ENCODE measurements around the gene ERICH3.

ERICH3 gene

DNA sequence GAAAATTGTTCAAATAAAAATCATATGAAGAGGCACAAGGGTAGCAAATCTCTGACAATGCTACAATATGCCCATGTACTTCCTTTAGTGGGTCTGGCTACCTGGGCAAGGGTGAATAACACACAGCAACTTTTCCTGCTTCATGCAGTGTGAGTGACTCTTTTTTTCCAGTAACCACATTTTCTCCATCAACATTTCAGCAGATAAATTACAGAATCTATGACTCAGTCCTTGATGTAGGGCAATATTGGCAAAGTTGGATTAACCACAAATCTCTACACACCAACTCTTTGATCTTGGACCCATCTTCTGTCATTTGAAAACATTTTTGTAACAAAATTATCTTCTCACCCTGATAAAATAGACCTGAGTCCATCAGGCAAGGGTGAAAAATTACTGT, 31.7 kb downstream of the ERICH3 start:
- Histone ChIP-seq H3K36me3 (ENCODE audit: control insufficient read depth, insufficient read depth, low read length) (no peaks in the 10 kb centered on the region), H3K4me3 (replicated peaks; ENCODE audit: low read depth, low read length) (no peak overlapping the region), H3K27me3 (replicated peaks; ENCODE audit: control insufficient read depth, insufficient read depth, low read length) (no peaks in the 10 kb centered on the region)
- DNase-seq (ENCODE audit: extremely low read depth, insufficient read length): no peak
- TF ChIP-seq, protein P1, sequence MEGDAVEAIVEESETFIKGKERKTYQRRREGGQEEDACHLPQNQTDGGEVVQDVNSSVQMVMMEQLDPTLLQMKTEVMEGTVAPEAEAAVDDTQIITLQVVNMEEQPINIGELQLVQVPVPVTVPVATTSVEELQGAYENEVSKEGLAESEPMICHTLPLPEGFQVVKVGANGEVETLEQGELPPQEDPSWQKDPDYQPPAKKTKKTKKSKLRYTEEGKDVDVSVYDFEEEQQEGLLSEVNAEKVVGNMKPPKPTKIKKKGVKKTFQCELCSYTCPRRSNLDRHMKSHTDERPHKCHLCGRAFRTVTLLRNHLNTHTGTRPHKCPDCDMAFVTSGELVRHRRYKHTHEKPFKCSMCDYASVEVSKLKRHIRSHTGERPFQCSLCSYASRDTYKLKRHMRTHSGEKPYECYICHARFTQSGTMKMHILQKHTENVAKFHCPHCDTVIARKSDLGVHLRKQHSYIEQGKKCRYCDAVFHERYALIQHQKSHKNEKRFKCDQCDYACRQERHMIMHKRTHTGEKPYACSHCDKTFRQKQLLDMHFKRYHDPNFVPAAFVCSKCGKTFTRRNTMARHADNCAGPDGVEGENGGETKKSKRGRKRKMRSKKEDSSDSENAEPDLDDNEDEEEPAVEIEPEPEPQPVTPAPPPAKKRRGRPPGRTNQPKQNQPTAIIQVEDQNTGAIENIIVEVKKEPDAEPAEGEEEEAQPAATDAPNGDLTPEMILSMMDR (IDR thresholded peaks at IDR 0.05; ENCODE audit: insufficient read depth, low read length, poor library complexity, severe bottlenecking): no peak

DNA sequence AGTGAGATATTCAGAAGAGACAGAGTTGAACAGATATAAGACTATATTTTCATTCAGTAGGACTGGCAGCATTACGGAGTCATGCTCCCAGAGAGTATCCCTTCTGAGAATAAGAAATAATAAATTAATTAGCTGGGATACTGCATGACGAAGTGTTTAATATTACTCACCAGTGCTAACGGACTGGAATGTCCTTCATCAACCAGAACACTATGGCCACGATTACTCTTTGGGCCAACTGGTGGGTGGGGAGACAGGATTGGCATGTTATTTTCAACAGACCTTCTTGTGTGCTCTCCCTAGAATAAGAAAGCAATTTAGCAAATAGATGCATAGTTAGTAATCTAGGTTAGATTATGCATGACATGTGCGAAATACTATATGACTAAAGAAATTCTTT, 32.4 kb downstream of the ERICH3 start:
- Histone ChIP-seq H3K27me3 (replicated peaks; ENCODE audit: control insufficient read depth, insufficient read depth, low read length) (no peaks in the 10 kb centered on the region), H3K4me3 (replicated peaks; ENCODE audit: low read depth, low read length) (no peak overlapping the region), H3K36me3 (ENCODE audit: control insufficient read depth, insufficient read depth, low read length) (no peaks in the 10 kb centered on the region)
- TF ChIP-seq, protein P1 (IDR thresholded peaks at IDR 0.05; ENCODE audit: insufficient read depth, low read length, poor library complexity, severe bottlenecking): no peak
- no peak for DNase-seq (ENCODE audit: extremely low read depth, insufficient read length)

DNA sequence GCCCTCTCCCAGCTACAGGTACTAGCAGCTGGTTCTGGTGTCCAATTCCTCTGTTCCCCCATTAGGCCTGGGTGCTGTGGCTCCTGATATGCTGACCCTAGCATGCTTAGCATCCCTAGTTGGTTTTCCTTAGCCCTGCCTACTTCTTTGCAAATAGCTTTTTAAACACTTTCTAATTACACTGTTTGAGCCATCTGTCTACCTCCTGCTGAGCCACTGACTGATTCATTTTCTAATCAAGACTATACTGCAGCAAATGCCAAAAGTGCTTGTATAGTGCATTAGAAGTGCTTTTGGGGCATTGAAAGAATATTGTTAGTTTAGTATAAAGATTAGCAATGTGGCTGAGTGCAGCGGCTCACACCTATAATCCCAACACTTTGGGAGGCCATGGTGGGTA, 36.3 kb downstream of the ERICH3 start:
- TF ChIP-seq, protein P1 (IDR thresholded peaks at IDR 0.05; ENCODE audit: insufficient read depth, low read length, poor library complexity, severe bottlenecking): no peak
- no peak for DNase-seq (ENCODE audit: extremely low read depth, insufficient read length)
- H3K4me3 ChIP-seq (replicated peaks; ENCODE audit: low read depth, low read length): no peak overlapping the region
- H3K27me3 ChIP-seq (replicated peaks; ENCODE audit: control insufficient read depth, insufficient read depth, low read length): no peaks in the 10 kb centered on the region
- H3K36me3 ChIP-seq (ENCODE audit: control insufficient read depth, insufficient read depth, low read length): no peaks in the 10 kb centered on the region

DNA sequence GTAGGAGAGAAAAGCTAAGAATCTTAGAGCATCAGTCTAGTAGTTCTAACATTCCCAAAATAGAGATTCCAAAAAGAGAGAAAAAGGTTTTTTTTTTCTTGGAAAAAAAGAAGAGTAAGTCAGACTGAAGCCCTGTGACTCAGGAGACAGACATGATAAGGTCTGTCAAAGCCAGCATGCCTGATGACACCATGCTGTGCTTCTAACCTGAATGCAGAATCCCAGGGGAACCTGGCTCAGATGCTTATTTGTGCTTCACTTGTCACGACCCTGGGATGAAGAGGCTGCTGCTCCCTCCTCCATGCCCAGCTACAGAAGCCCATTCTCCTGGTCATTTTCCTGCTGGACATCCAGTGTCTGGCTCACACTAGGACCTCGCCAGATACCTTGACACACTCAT, 44.3 kb downstream of the ERICH3 start:
- no peak for DNase-seq (ENCODE audit: extremely low read depth, insufficient read length)
- TF ChIP-seq, protein P1 (IDR thresholded peaks at IDR 0.05; ENCODE audit: insufficient read depth, low read length, poor library complexity, severe bottlenecking): no peak
- H3K27me3 ChIP-seq (replicated peaks; ENCODE audit: control insufficient read depth, insufficient read depth, low read length): no peaks in the 10 kb centered on the region
- H3K36me3 ChIP-seq (ENCODE audit: control insufficient read depth, insufficient read depth, low read length): no peaks in the 10 kb centered on the region
- no peak overlapping the region for H3K4me3 ChIP-seq (replicated peaks; ENCODE audit: low read depth, low read length)

DNA sequence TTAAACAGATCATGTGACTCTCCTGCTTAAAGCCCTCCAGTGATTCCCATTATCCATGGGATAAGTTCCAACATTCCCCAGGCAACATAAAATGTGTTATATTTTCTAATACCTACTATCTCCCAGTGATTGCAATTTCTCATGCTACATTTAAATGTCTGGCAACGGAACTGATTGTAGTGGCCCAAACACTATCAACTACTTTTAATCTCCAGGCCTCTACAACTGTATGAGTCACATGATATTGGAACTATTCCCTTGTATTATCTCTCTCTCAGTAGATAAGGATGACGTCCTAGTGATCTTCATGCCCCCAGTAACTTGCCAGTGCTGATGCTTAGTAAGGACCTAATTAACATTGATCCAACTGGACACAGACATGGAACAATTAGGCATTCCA, 49.9 kb downstream of the ERICH3 start:
- DNase-seq (ENCODE audit: extremely low read depth, insufficient read length): no peak
- Histone ChIP-seq H3K27me3 (replicated peaks; ENCODE audit: control insufficient read depth, insufficient read depth, low read length) (no peaks in the 10 kb centered on the region), H3K4me3 (replicated peaks; ENCODE audit: low read depth, low read length) (no peak overlapping the region), H3K36me3 (ENCODE audit: control insufficient read depth, insufficient read depth, low read length) (no peaks in the 10 kb centered on the region)
- TF ChIP-seq, protein P1 (IDR thresholded peaks at IDR 0.05; ENCODE audit: insufficient read depth, low read length, poor library complexity, severe bottlenecking): no peak

DNA sequence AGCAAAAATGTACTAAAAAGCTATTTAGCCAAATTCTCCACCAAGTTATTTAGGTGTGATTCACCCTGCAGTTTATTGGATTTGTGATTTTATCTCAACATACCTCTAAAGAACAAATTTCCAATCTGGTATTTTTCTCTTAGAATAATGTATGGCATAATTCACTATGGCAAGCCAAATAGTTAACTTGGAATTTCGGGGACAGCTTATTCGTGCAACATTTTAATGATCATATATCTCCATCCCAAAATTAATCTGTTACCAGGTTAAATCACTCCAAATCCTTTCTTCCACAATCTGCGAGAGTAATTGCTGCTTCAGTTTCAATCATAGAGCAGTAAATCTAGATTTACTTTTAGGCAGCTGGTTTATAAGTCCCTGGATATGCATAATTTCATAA, 53.4 kb downstream of the ERICH3 start:
- H3K36me3 ChIP-seq (ENCODE audit: control insufficient read depth, insufficient read depth, low read length): no peaks in the 10 kb centered on the region
- H3K4me3 ChIP-seq (replicated peaks; ENCODE audit: low read depth, low read length): no peak overlapping the region
- DNase-seq (ENCODE audit: extremely low read depth, insufficient read length): no peak
- TF ChIP-seq, protein P1 (IDR thresholded peaks at IDR 0.05; ENCODE audit: insufficient read depth, low read length, poor library complexity, severe bottlenecking): no peak
- H3K27me3 ChIP-seq (replicated peaks; ENCODE audit: control insufficient read depth, insufficient read depth, low read length): no peaks in the 10 kb centered on the region
